Activated CD4-positive, alpha-beta memory T cell treated with anti-CD3 and anti-CD28 coated beads, Interleukin-2, amount 10 ng/mL, durations not matched to agents 7 days and 5 days (primary cell): ENCODE results near the gene DSCAM. TPM values are rescaled to one million over a fixed set of nuclear protein-coding genes. Genes with fewer than 3 reads are reported as not detected.

ENCODE experiments used
- CTCF ChIA-PET: fragments of 350-600 bp; sonication (Branson Sonifier 250); formaldehyde crosslinking; loops from one replicate; lab custom pipeline; 2021; ENCODE audit warnings: antibody characterized with exemption, inconsistent platforms; lab: Charles Lee
- POLR2A ChIA-PET: fragments of 350-600 bp; sonication (Branson Sonifier 250); formaldehyde crosslinking; loops from one replicate; lab custom pipeline; 2021; ENCODE audit warnings: antibody characterized with exemption; lab: Charles Lee
- DNase-seq: peaks from one replicate; pipeline ENCODE4 v3.0.0-alpha.2; 2020
- H3K27ac Mint-ChIP-seq: one replicate; pipeline ENCODE4 v1.8.0; 2021; ENCODE audit warnings: mild to moderate bottlenecking, mixed read lengths
- H3K27me3 Mint-ChIP-seq: one replicate; pipeline ENCODE4 v1.8.0; 2021; ENCODE audit warnings: mixed read lengths
- H3K36me3 Mint-ChIP-seq: one replicate; pipeline ENCODE4 v1.8.0; 2021; ENCODE audit warnings: low read depth, mixed read lengths
- H3K4me1 Mint-ChIP-seq: one replicate; pipeline ENCODE4 v1.8.0; 2021; ENCODE audit warnings: mixed read lengths
- H3K4me3 Mint-ChIP-seq: one replicate; pipeline ENCODE4 v1.8.0; 2021; ENCODE audit warnings: mild to moderate bottlenecking, mixed read lengths
- H3K9me3 Mint-ChIP-seq: one replicate; pipeline ENCODE4 v1.8.0; 2021; ENCODE audit warnings: mixed read lengths
- total RNA-seq, 2 experiments: library from RNA; stranded (reverse); gene quantifications; one replicate each; pipeline ENCODE4 v1.2.3, GENCODE V29; 2021

Gene DSCAM
- total RNA-seq, 2 experiments from 2014 or later: not detected

GRCh38 chr21:40788635-40789034 is 58.3 kb downstream of the DSCAM start:
- H3K36me3 Mint-ChIP-seq: no peaks in the 10 kb centered on the region

GRCh38 chr21:40783404-40783803 is 63.6 kb downstream of the DSCAM start:
- POLR2A ChIA-PET: no interaction called here

More at GRCh38 chr21:40788635-40789034, 58.3 kb downstream of the DSCAM start:
- DNase-seq: no peak
- Mint-ChIP-seq H3K27ac (no peak overlapping the region), H3K4me1 (no peaks in the 10 kb centered on the region), H3K27me3 (no peaks in the 10 kb centered on the region), H3K9me3 (peaks cover 13% of the 10 kb centered on the region), H3K4me3 (no peak overlapping the region)
- ChIA-PET CTCF (no interaction called here), POLR2A (no interaction called here)

GRCh38 chr21:40770435-40771055 is 76.4 kb downstream of the DSCAM start:
- H3K27ac Mint-ChIP-seq: no peak overlapping the region
- POLR2A ChIA-PET: no interaction called here
- DNase-seq: no peak
- CTCF ChIA-PET: no interaction called here
- no peaks in the 10 kb centered on the region for H3K27me3 Mint-ChIP-seq
- H3K36me3 Mint-ChIP-seq: no peaks in the 10 kb centered on the region
- peaks cover 11% of the 10 kb centered on the region for H3K9me3 Mint-ChIP-seq
- no peak overlapping the region for H3K4me3 Mint-ChIP-seq
- H3K4me1 Mint-ChIP-seq: no peaks in the 10 kb centered on the region

More at GRCh38 chr21:40783404-40783803, 63.6 kb downstream of the DSCAM start:
- no peaks in the 10 kb centered on the region for H3K27me3 Mint-ChIP-seq
- H3K9me3 Mint-ChIP-seq: peaks cover 11% of the 10 kb centered on the region
- no peak for DNase-seq
- H3K27ac Mint-ChIP-seq: no peak overlapping the region
- H3K4me3 Mint-ChIP-seq: no peak overlapping the region
- H3K36me3 Mint-ChIP-seq: no peaks in the 10 kb centered on the region
- no peaks in the 10 kb centered on the region for H3K4me1 Mint-ChIP-seq
- CTCF ChIA-PET: no interaction called here

GRCh38 chr21:40769231-40769630 is 77.7 kb downstream of the DSCAM start:
- POLR2A ChIA-PET: no interaction called here
- DNase-seq: no peak
- H3K9me3 Mint-ChIP-seq: peaks cover 10% of the 10 kb centered on the region
- no peak overlapping the region for H3K4me3 Mint-ChIP-seq
- no peaks in the 10 kb centered on the region for H3K4me1 Mint-ChIP-seq
- CTCF ChIA-PET: no interaction called here
- H3K27me3 Mint-ChIP-seq: no peaks in the 10 kb centered on the region
- no peak overlapping the region for H3K27ac Mint-ChIP-seq
- no peaks in the 10 kb centered on the region for H3K36me3 Mint-ChIP-seq

- H3K4me1 Mint-ChIP-seq: no peaks in the 10 kb centered on the region
- ChIA-PET CTCF (no interaction called here), POLR2A (no interaction called here)
- H3K27me3 Mint-ChIP-seq: no peaks in the 10 kb centered on the region
- H3K4me3 Mint-ChIP-seq: no peak overlapping the region
- DNase-seq: no peak
- peaks cover 12% of the 10 kb centered on the region for H3K9me3 Mint-ChIP-seq
- H3K27ac Mint-ChIP-seq: no peak overlapping the region
- H3K36me3 Mint-ChIP-seq: no peaks in the 10 kb centered on the region
Observed at GRCh38 chr21:40768056-40768455, 78.9 kb downstream of the DSCAM start.

GRCh38 chr21:40766381-40766780 is 80.6 kb downstream of the DSCAM start:
- H3K4me1 Mint-ChIP-seq: no peaks in the 10 kb centered on the region
- no peaks in the 10 kb centered on the region for H3K27me3 Mint-ChIP-seq
- no peak overlapping the region for H3K4me3 Mint-ChIP-seq
- ChIA-PET POLR2A (no interaction called here), CTCF (no interaction called here)
- no peak overlapping the region for H3K27ac Mint-ChIP-seq
- H3K36me3 Mint-ChIP-seq: no peaks in the 10 kb centered on the region
- peaks cover 16% of the 10 kb centered on the region for H3K9me3 Mint-ChIP-seq
- no peak for DNase-seq

GRCh38 chr21:40765811-40766210 is 81.1 kb downstream of the DSCAM start:
- ChIA-PET CTCF (no interaction called here), POLR2A (no interaction called here)
- H3K36me3 Mint-ChIP-seq: no peaks in the 10 kb centered on the region
- H3K4me1 Mint-ChIP-seq: no peaks in the 10 kb centered on the region
- DNase-seq: no peak
- peaks cover 21% of the 10 kb centered on the region for H3K9me3 Mint-ChIP-seq
- H3K27ac Mint-ChIP-seq: no peak overlapping the region
- H3K27me3 Mint-ChIP-seq: no peaks in the 10 kb centered on the region
- H3K4me3 Mint-ChIP-seq: no peak overlapping the region

GRCh38 chr21:40760821-40761220 is 86.1 kb downstream of the DSCAM start:
- CTCF ChIA-PET: no interaction called here
- Mint-ChIP-seq H3K4me1 (no peaks in the 10 kb centered on the region), H3K27me3 (no peaks in the 10 kb centered on the region), H3K4me3 (no peak overlapping the region), H3K27ac (no peak overlapping the region), H3K36me3 (no peaks in the 10 kb centered on the region), H3K9me3 (peaks cover 49% of the 10 kb centered on the region)
- POLR2A ChIA-PET: no interaction called here
- DNase-seq: no peak

- CTCF ChIA-PET: no interaction called here
- no peaks in the 10 kb centered on the region for H3K4me1 Mint-ChIP-seq
- no peaks in the 10 kb centered on the region for H3K36me3 Mint-ChIP-seq
- DNase-seq: no peak
- no peak overlapping the region for H3K27ac Mint-ChIP-seq
- POLR2A ChIA-PET: no interaction called here
- no peak overlapping the region for H3K4me3 Mint-ChIP-seq
- H3K27me3 Mint-ChIP-seq: no peaks in the 10 kb centered on the region
- H3K9me3 Mint-ChIP-seq: peaks cover 47% of the 10 kb centered on the region
Observed at GRCh38 chr21:40759061-40759460, 87.9 kb downstream of the DSCAM start.

GRCh38 chr21:40757366-40757765 is 89.6 kb downstream of the DSCAM start:
- H3K27ac Mint-ChIP-seq: no peak overlapping the region
- POLR2A ChIA-PET: no interaction called here
- H3K27me3 Mint-ChIP-seq: no peaks in the 10 kb centered on the region
- no peaks in the 10 kb centered on the region for H3K36me3 Mint-ChIP-seq
- no peak overlapping the region for H3K4me3 Mint-ChIP-seq
- DNase-seq: no peak
- CTCF ChIA-PET: no interaction called here
- H3K9me3 Mint-ChIP-seq: peaks cover 46% of the 10 kb centered on the region
- no peaks in the 10 kb centered on the region for H3K4me1 Mint-ChIP-seq

- no peaks in the 10 kb centered on the region for H3K36me3 Mint-ChIP-seq
Observed at GRCh38 chr21:40754466-40754865, 92.5 kb downstream of the DSCAM start.

GRCh38 chr21:40753756-40754155 is 93.2 kb downstream of the DSCAM start:
- Mint-ChIP-seq H3K27me3 (no peaks in the 10 kb centered on the region), H3K4me3 (no peak overlapping the region), H3K27ac (no peak overlapping the region), H3K36me3 (no peaks in the 10 kb centered on the region), H3K4me1 (no peaks in the 10 kb centered on the region), H3K9me3 (peaks cover 21% of the 10 kb centered on the region)
- no peak for DNase-seq
- POLR2A ChIA-PET: no interaction called here
- CTCF ChIA-PET: no interaction called here

More at GRCh38 chr21:40754466-40754865, 92.5 kb downstream of the DSCAM start:
- Mint-ChIP-seq H3K27me3 (no peaks in the 10 kb centered on the region), H3K4me3 (no peak overlapping the region), H3K27ac (no peak overlapping the region), H3K9me3 (peaks cover 27% of the 10 kb centered on the region), H3K4me1 (no peaks in the 10 kb centered on the region)
- ChIA-PET CTCF (no interaction called here), POLR2A (no interaction called here)
- no peak for DNase-seq

GRCh38 chr21:40752125-40752524 is 94.8 kb downstream of the DSCAM start:
- POLR2A ChIA-PET: no interaction called here

GRCh38 chr21:40751221-40751620 is 95.7 kb downstream of the DSCAM start:
- Mint-ChIP-seq H3K27ac (no peak overlapping the region), H3K4me1 (no peaks in the 10 kb centered on the region), H3K9me3 (peaks cover 4% of the 10 kb centered on the region), H3K27me3 (no peaks in the 10 kb centered on the region), H3K4me3 (no peak overlapping the region), H3K36me3 (no peaks in the 10 kb centered on the region)
- ChIA-PET CTCF (no interaction called here), POLR2A (no interaction called here)
- no peak for DNase-seq

More at GRCh38 chr21:40752125-40752524, 94.8 kb downstream of the DSCAM start:
- no peaks in the 10 kb centered on the region for H3K4me1 Mint-ChIP-seq
- H3K27ac Mint-ChIP-seq: no peak overlapping the region
- CTCF ChIA-PET: no interaction called here
- DNase-seq: no peak
- H3K36me3 Mint-ChIP-seq: no peaks in the 10 kb centered on the region
- no peak overlapping the region for H3K4me3 Mint-ChIP-seq
- H3K27me3 Mint-ChIP-seq: no peaks in the 10 kb centered on the region
- peaks cover 6% of the 10 kb centered on the region for H3K9me3 Mint-ChIP-seq
